Occipital lobe (tissue), 2 donors: ENCODE data around the gene SLC25A30. TPM values are rescaled to one million over a fixed set of nuclear protein-coding genes. Genes with fewer than 3 reads are reported as not detected.
"Not testable (repeated sequence)": the region's sequence is repeated elsewhere in the genome, so short reads cannot be mapped to it uniquely, and the experiment has no call there.

Experiments used
- DNase-seq: peaks from one replicate; lab custom pipeline; 2025; lab: John Stamatoyannopoulos, UW
- total RNA-seq: library from RNA; depleted of rRNA; stranded (reverse); fragments of >200 nt; gene quantifications from one replicate; pipeline ENCODE4 v1.2.3, GENCODE V29; 2014

Gene SLC25A30
- total RNA-seq, 1 donor from 2014 or later = 11.2 TPM

- DNase-seq = no peak
Observed at GRCh38 chr13:45368571-45368970, 49.6 kb downstream of the SLC25A30 start.

- DNase-seq = no peak
Observed at GRCh38 chr13:45368005-45368404, 50.2 kb downstream of the SLC25A30 start.

- DNase-seq = no peak
Observed at GRCh38 chr13:45367358-45367757, 50.8 kb downstream of the SLC25A30 start.

- DNase-seq = no peak
Observed at GRCh38 chr13:45365558-45365885, 52.7 kb downstream of the SLC25A30 start.

- DNase-seq = peak; percentile 26
Observed at GRCh38 chr13:45364876-45365557, 53.2 kb downstream of the SLC25A30 start.

- no peak for DNase-seq
Observed at GRCh38 chr13:45362939-45363338, 55.2 kb downstream of the SLC25A30 start.

- DNase-seq = no peak
Observed at GRCh38 chr13:45361596-45362206, 56.5 kb downstream of the SLC25A30 start.

GRCh38 chr13:45356966-45357672, 61.1 kb downstream of the SLC25A30 start:
- no peak for DNase-seq

GRCh38 chr13:45353895-45354294, 64.3 kb downstream of the SLC25A30 start:
- no peak for DNase-seq

GRCh38 chr13:45352031-45352430, 66.1 kb downstream of the SLC25A30 start:
- no peak for DNase-seq

GRCh38 chr13:45350152-45350551, 68.0 kb downstream of the SLC25A30 start:
- no peak for DNase-seq

- DNase-seq = no peak
Observed at GRCh38 chr13:45349438-45349837, 68.7 kb downstream of the SLC25A30 start.

- not testable (repeated sequence) for DNase-seq
Observed at GRCh38 chr13:45344064-45344463, 74.1 kb downstream of the SLC25A30 start.

Other genes starting within 250 kb of the SLC25A30 start
- gene KCTD4, start 217.3 kb downstream of the SLC25A30 start, total RNA-seq = 0.94 TPM
- gene TPT1, start 77.2 kb downstream of the SLC25A30 start, total RNA-seq = 2,066 TPM
- gene COG3, start 46.6 kb upstream of the SLC25A30 start, total RNA-seq = 52.6 TPM
- not detected for gene ERICH6B, start 197.4 kb upstream of the SLC25A30 start, total RNA-seq